ENCODE data around the gene SLC9B2. TPM values are rescaled to one million over a fixed set of nuclear protein-coding genes. Genes with fewer than 3 reads are reported as not detected.

The SLC9B2 gene
- total RNA-seq, 1 donor from 2014 or later: 5.8 TPM

- peaks cover 1% of the 10 kb centered on the region for H3K4me1 Mint-ChIP-seq (ENCODE audit: unreplicated experiment)
- no peaks in the 10 kb centered on the region for H3K36me3 Mint-ChIP-seq (ENCODE audit: low read depth, unreplicated experiment)
- TF ChIP-seq, protein P1, sequence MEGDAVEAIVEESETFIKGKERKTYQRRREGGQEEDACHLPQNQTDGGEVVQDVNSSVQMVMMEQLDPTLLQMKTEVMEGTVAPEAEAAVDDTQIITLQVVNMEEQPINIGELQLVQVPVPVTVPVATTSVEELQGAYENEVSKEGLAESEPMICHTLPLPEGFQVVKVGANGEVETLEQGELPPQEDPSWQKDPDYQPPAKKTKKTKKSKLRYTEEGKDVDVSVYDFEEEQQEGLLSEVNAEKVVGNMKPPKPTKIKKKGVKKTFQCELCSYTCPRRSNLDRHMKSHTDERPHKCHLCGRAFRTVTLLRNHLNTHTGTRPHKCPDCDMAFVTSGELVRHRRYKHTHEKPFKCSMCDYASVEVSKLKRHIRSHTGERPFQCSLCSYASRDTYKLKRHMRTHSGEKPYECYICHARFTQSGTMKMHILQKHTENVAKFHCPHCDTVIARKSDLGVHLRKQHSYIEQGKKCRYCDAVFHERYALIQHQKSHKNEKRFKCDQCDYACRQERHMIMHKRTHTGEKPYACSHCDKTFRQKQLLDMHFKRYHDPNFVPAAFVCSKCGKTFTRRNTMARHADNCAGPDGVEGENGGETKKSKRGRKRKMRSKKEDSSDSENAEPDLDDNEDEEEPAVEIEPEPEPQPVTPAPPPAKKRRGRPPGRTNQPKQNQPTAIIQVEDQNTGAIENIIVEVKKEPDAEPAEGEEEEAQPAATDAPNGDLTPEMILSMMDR (IDR thresholded peaks at IDR 0.05; ENCODE audit: unreplicated experiment): no peak
- H3K27ac Mint-ChIP-seq (ENCODE audit: unreplicated experiment): no peak overlapping the region
- DNase-seq (ENCODE audit: low spot score): no peak
- peaks cover 4% of the 10 kb centered on the region for H3K27me3 Mint-ChIP-seq (ENCODE audit: unreplicated experiment)
- no peak overlapping the region for H3K4me3 Mint-ChIP-seq (ENCODE audit: unreplicated experiment)
- H3K9me3 Mint-ChIP-seq (ENCODE audit: unreplicated experiment): no peaks in the 10 kb centered on the region
These were observed 64.5 kb downstream of the SLC9B2 start for GRCh38 chr4:103012060-103012459.

GRCh38 chr4:103011378-103012025 lies 65.1 kb downstream of the SLC9B2 start:
- no peak for DNase-seq (ENCODE audit: low spot score)
- H3K4me3 Mint-ChIP-seq (ENCODE audit: unreplicated experiment): no peak overlapping the region
- H3K9me3 Mint-ChIP-seq (ENCODE audit: unreplicated experiment): no peaks in the 10 kb centered on the region
- TF ChIP-seq, protein P1 (IDR thresholded peaks at IDR 0.05; ENCODE audit: unreplicated experiment): no peak
- H3K36me3 Mint-ChIP-seq (ENCODE audit: low read depth, unreplicated experiment): no peaks in the 10 kb centered on the region
- peaks cover 5% of the 10 kb centered on the region for H3K4me1 Mint-ChIP-seq (ENCODE audit: unreplicated experiment)
- peaks cover 4% of the 10 kb centered on the region for H3K27me3 Mint-ChIP-seq (ENCODE audit: unreplicated experiment)
- H3K27ac Mint-ChIP-seq (ENCODE audit: unreplicated experiment): no peak overlapping the region

- Mint-ChIP-seq H3K4me1 (ENCODE audit: unreplicated experiment) (peaks cover 5% of the 10 kb centered on the region), H3K36me3 (ENCODE audit: low read depth, unreplicated experiment) (no peaks in the 10 kb centered on the region), H3K4me3 (ENCODE audit: unreplicated experiment) (no peak overlapping the region), H3K9me3 (ENCODE audit: unreplicated experiment) (no peaks in the 10 kb centered on the region), H3K27ac (ENCODE audit: unreplicated experiment) (no peak overlapping the region), H3K27me3 (ENCODE audit: unreplicated experiment) (peaks cover 4% of the 10 kb centered on the region)
- no peak for DNase-seq (ENCODE audit: low spot score)
- TF ChIP-seq, protein P1 (IDR thresholded peaks at IDR 0.05; ENCODE audit: unreplicated experiment): no peak
These were observed 65.8 kb downstream of the SLC9B2 start for GRCh38 chr4:103010804-103011203.

GRCh38 chr4:103008875-103009729 lies 67.5 kb downstream of the SLC9B2 start:
- no peaks in the 10 kb centered on the region for H3K9me3 Mint-ChIP-seq (ENCODE audit: unreplicated experiment)
- DNase-seq (ENCODE audit: low spot score): peak; percentile 26
- H3K36me3 Mint-ChIP-seq (ENCODE audit: low read depth, unreplicated experiment): no peaks in the 10 kb centered on the region
- H3K4me3 Mint-ChIP-seq (ENCODE audit: unreplicated experiment): no peak overlapping the region
- no peak overlapping the region for H3K27ac Mint-ChIP-seq (ENCODE audit: unreplicated experiment)
- H3K4me1 Mint-ChIP-seq (ENCODE audit: unreplicated experiment): peaks cover 5% of the 10 kb centered on the region
- H3K27me3 Mint-ChIP-seq (ENCODE audit: unreplicated experiment): peaks cover 4% of the 10 kb centered on the region
- TF ChIP-seq, protein P1 (IDR thresholded peaks at IDR 0.05; ENCODE audit: unreplicated experiment): peak; percentile 39

- H3K9me3 Mint-ChIP-seq (ENCODE audit: unreplicated experiment): no peaks in the 10 kb centered on the region
- no peaks in the 10 kb centered on the region for H3K36me3 Mint-ChIP-seq (ENCODE audit: low read depth, unreplicated experiment)
- no peak overlapping the region for H3K4me3 Mint-ChIP-seq (ENCODE audit: unreplicated experiment)
- H3K27ac Mint-ChIP-seq (ENCODE audit: unreplicated experiment): no peak overlapping the region
- H3K4me1 Mint-ChIP-seq (ENCODE audit: unreplicated experiment): peaks cover 5% of the 10 kb centered on the region
- no peak for DNase-seq (ENCODE audit: low spot score)
- TF ChIP-seq, protein P1 (IDR thresholded peaks at IDR 0.05; ENCODE audit: unreplicated experiment): no peak
- H3K27me3 Mint-ChIP-seq (ENCODE audit: unreplicated experiment): peaks cover 1% of the 10 kb centered on the region
These were observed 74.0 kb downstream of the SLC9B2 start for GRCh38 chr4:103002551-103002950.
